Kidney epithelial cell (primary cell): Measurements from ENCODE around the gene NR2C2. TPM values are rescaled to one million over a fixed set of nuclear protein-coding genes. Genes with fewer than 3 reads are reported as not detected.
"Not testable (repeated sequence)": the region's sequence is repeated elsewhere in the genome, so short reads cannot be mapped to it uniquely, and the experiment has no call there.

Experiments used
- DNase-seq: peaks from one replicate; pipeline ENCODE4 v3.0.0-alpha.2; 2010; ENCODE audit warnings: low read depth
- H3K27me3 ChIP-seq: 2 replicates; pipeline ENCODE4 v1.6.0; 2011; ENCODE audit warnings: low read length; ENCODE audit not compliant: control insufficient read depth, insufficient read depth
- H3K36me3 ChIP-seq: 2 replicates; pipeline ENCODE4 v1.5.1; 2011; ENCODE audit warnings: low read length; ENCODE audit not compliant: control insufficient read depth, insufficient read depth
- H3K4me3 ChIP-seq: 2 replicates; pipeline ENCODE4 v1.5.1; 2011; ENCODE audit warnings: low read depth, mild to moderate bottlenecking, control low read depth, low read length
- total RNA-seq: library from RNA; depleted of rRNA; stranded (reverse); fragments of >200 nt; gene quantifications from 2 replicates; pipeline ENCODE4 v1.2.3, GENCODE V29; 2015
- TF ChIP-seq, protein P1 (sequence below): IDR thresholded peaks from 2 replicates; pipeline ENCODE4 v1.5.1; 2011; ENCODE audit warnings: mild to moderate bottlenecking, moderate library complexity, low read length, control low read depth, inconsistent platforms; ENCODE audit not compliant: insufficient read depth, poor library complexity, severe bottlenecking

The NR2C2 gene
- total RNA-seq: 30.7 and 33.6 TPM in 2 replicates

DNA sequence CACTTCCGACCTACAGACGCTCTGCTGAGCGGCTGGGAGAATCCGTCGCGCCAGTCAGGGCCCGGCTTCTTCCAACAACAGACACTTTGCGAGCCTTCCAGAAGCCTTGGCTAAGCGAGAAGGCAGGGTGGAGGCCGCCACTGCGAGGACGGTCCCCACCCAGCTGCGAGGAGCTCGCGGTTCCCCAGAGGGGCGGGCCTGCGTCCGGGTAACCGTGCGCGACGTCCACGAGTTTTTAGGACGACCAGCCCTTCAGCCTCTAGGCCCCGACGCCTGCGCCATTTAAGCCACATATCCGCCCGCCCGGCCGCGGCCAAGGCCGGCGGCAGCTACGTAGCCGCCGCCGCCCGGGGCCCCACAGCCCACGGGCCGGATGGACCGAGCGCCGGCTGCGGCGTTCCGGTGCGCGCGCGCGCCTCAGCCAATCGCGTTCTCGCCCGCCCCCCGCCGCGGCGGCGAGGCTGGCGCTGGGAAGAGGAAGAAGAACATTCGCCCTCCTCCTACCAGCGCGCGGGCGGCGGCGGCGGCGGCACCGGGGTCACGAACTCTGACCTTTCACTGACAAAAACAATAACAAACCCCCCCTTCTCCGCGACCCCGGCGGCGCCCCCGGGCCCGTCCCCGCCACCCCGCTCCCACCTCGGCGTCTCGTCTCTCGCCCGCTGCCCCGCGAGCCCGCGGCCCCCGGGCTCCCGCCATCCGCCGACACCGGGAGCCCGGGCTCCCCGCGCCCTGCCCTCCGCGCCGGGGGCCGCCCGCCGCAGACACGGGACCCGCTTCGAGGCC, at the start of gene NR2C2:
TSS of gene NR2C2 (plus strand) at position 484 of the 786 bp plus-strand sequence. CDS start 56,332 bp downstream, outside the sequence.
- TF ChIP-seq, protein P1, sequence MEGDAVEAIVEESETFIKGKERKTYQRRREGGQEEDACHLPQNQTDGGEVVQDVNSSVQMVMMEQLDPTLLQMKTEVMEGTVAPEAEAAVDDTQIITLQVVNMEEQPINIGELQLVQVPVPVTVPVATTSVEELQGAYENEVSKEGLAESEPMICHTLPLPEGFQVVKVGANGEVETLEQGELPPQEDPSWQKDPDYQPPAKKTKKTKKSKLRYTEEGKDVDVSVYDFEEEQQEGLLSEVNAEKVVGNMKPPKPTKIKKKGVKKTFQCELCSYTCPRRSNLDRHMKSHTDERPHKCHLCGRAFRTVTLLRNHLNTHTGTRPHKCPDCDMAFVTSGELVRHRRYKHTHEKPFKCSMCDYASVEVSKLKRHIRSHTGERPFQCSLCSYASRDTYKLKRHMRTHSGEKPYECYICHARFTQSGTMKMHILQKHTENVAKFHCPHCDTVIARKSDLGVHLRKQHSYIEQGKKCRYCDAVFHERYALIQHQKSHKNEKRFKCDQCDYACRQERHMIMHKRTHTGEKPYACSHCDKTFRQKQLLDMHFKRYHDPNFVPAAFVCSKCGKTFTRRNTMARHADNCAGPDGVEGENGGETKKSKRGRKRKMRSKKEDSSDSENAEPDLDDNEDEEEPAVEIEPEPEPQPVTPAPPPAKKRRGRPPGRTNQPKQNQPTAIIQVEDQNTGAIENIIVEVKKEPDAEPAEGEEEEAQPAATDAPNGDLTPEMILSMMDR: no peak
- DNase-seq: no peak

DNA sequence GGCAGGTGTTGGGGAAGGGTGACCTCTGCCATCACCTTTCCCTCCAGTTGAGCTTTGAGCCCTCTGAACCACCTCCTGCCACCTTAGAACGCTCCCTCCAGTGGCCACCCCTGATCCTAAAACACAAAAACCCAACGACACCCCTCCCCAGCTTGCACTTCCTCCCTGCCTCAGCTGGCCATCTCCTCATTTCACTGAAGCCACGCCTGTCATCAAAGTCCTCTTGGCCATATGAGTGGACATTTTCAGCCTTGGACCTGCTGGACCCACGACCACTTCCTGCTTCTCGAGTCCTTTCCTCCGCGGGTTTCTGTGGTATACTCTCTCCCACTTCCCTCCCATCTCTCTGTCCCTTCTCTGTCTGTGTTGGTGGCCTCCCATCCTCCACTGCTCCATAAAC, 48.5 kb upstream of the NR2C2 start:
- DNase-seq: no peak
- Histone ChIP-seq H3K4me3 (no peak overlapping the region), H3K27me3 (peaks cover 4% of the 10 kb centered on the region), H3K36me3 (no peaks in the 10 kb centered on the region)
- TF ChIP-seq, protein P1: no peak

More for the DNA sequence above, at the start of gene NR2C2:
- peak within 1 kb of the TSS; percentile 74 for H3K4me3 ChIP-seq
- no peaks in the 10 kb centered on the region for H3K27me3 ChIP-seq
- no peaks in the 10 kb centered on the region for H3K36me3 ChIP-seq

DNA sequence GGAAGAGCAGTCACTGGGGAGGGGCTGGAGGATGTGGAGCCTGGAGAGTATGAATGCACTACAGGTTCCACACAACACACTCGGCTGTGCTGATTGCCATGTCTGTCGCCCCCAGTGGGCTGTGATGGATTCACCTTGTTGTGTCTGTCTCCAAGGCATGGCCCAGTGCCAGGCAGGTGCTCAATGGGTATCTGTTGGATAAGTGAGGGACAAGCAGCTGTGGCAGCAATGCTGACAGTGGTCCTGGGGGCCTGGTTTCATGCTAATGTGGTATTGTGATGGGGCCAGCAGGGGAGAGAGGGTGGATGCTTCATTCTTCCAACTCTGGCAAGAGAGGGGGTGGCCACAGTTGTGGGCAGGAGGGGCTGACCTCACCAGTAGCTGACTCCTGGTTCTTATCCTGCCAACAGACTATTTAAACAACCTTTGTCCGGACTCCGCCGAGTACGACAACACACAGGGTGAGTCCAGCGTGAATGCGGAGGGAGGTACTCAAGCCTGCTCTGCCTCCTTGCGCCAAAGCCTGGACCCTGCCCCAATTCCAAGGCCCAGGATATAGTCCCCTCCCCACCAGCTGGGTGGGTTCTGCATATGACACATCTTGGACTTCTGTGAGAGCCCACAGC, 47.3 kb upstream of the NR2C2 start:
- Histone ChIP-seq H3K27me3 (peaks cover 4% of the 10 kb centered on the region), H3K36me3 (no peaks in the 10 kb centered on the region), H3K4me3 (no peak overlapping the region)
- TF ChIP-seq, protein P1: no peak
- no peak for DNase-seq

DNA sequence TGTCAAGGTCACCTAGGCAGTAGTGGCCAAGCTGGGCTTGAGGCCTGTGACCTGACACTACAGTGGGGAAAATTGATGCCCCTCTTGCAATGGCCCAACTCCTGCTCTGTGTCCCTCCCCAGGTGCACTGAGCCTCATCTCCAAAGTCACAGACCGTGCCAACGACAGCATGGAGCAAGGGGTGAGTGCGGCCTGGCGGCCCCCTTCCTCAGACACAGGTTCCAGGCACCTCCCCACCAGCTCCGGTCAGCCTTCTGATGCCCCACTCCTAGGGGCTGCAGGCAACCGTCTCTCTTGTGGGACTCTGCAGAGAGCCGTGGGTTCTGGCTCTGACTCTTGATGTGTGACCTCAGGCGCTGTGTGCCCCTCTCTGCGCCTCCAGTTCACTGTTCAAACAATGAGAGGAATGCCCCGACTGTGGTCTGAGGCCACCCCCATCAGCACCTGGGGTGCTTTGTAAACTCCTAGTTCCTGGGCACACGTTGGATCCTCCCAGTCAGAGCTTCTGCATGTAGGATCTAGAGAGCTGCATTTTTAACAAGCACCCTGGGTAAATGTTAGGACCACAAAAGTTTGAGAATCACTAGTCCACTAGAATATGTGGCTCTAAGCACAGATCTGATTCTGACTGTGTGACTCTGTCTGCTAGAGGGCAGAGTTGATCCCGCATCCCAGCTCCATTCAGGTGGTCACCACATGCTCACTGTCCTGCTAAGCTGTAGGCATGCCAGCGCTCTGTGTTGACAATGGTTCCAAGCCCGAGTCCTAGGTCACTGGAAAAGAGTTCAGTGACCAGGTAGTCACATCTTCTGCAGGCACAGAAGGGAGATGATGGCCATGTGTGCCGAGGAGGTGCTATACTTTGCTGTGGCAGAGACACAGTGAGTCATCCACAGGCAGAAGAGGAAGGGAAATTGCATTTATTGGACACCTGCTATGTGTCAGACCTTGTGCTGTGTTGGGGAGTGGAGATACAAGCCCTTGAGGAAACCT, 46.2 kb upstream of the NR2C2 start:
- DNase-seq: no peak
- Histone ChIP-seq H3K4me3 (no peak overlapping the region), H3K36me3 (no peaks in the 10 kb centered on the region), H3K27me3 (peaks cover 4% of the 10 kb centered on the region)
- TF ChIP-seq, protein P1: no peak

DNA sequence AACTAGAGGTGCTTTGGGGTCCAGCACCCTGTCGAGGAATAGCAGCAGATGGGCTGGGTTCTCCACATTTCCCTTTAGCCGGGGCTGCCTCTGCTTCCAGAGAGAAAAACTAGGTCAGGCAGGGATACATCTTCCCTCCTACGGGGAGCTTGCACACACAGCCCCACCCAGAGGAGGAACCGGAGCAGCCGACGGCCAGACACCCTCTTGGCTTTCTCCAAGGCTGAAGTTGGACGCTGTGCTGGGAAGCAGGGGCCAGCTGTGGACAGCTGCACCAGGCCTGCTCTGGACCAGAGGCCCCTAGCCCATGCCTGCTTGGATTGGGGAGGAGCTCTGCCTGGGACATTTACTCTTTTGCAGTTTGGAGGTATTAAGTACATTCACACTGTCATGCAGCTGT, 44.7 kb upstream of the NR2C2 start:
- peaks cover 6% of the 10 kb centered on the region for H3K27me3 ChIP-seq
- no peak overlapping the region for H3K4me3 ChIP-seq
- TF ChIP-seq, protein P1: no peak
- no peaks in the 10 kb centered on the region for H3K36me3 ChIP-seq
- no peak for DNase-seq

DNA sequence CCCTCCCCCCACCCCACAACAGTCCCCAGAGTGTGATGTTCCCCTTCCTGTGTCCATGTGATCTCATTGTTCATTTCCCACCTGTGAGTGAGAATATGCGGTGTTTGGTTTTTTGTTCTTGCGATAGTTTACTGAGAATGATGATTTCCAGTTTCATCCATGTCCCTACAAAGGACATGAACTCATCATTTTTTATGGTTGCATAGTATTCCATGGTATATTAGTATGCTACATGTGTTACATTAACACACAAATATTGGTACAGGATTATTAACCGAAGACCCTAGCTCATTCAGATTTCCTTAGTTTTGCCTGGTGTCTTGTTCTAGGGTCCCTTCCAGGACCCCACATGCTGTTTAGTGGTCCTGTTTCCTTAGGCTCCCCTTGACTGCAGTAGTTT, 43.9 kb upstream of the NR2C2 start:
- not testable (repeated sequence) for H3K27me3 ChIP-seq, H3K4me3 ChIP-seq, DNase-seq, H3K36me3 ChIP-seq
